Subcutaneous abdominal adipose tissue (tissue), 5 donors: ENCODE data around the gene SYCP3.

Source experiments
- H3K27ac ChIP-seq: one replicate; pipeline ENCODE4 v1.7.0; 2013; ENCODE audit warnings: low read depth, mild to moderate bottlenecking, inconsistent platforms, low read length, moderate library complexity
- H3K27me3 ChIP-seq, 5 donors: one replicate each; pipeline ENCODE4 v1.7.0; 2013; ENCODE audit warnings: low read length in 5 of 5, inconsistent platforms in 1 of 5; ENCODE audit not compliant: control insufficient read depth in 5 of 5, insufficient read depth in 4 of 5
- H3K36me3 ChIP-seq, 5 donors: one replicate each; pipeline ENCODE4 v1.7.0; 2013; ENCODE audit warnings: low read length in 5 of 5; ENCODE audit not compliant: control insufficient read depth in 5 of 5, insufficient read depth in 5 of 5
- H3K4me1 ChIP-seq, 5 donors: one replicate each; pipeline ENCODE4 v1.7.0; 2013; ENCODE audit warnings: low read length in 5 of 5, mild to moderate bottlenecking in 3 of 5, moderate library complexity in 1 of 5; ENCODE audit not compliant: control insufficient read depth in 5 of 5, insufficient read depth in 5 of 5
- H3K4me3 ChIP-seq, 5 donors: one replicate each; pipeline ENCODE4 v1.7.0; 2013; ENCODE audit warnings: low read length in 5 of 5, low read depth in 1 of 5
- H3K9ac ChIP-seq, 5 donors: one replicate each; pipeline ENCODE4 v1.7.0; 2013; ENCODE audit warnings: low read length in 5 of 5, mild to moderate bottlenecking in 4 of 5, moderate library complexity in 3 of 5
- H3K9me3 ChIP-seq, 5 donors: one replicate each; pipeline ENCODE4 v1.7.0; 2013; ENCODE audit warnings: low read length in 5 of 5; ENCODE audit not compliant: control insufficient read depth in 5 of 5
- donor health status: healthy.
- donor health status: healthy.
- donor health status: healthy.
- donor health status: healthy.
- donor health status: healthy.

The SYCP3 gene

DNA sequence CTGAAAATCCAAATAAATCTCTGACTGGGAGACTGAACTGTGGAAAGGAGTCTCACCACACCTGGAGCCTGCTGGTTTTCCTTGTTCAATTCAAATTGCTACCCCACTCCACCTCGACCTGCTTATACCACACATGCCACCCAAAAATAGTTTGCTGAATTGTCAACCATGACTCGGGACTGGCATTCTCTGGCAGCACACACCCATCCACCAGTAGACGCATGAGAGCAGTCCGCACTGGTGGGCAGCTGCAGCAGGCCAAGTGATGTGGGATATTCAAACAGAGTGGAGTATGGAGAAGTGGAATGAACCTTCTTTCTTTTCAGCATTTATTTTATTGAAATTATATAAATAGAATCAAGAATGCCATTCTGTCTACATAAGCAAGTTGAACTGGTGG is 38.7 kb upstream of the SYCP3 start:
- Histone ChIP-seq H3K36me3 (peaks cover 0 to 16% (median 8%) of the 10 kb centered on the region in 5 donors), H3K27ac (no peak overlapping the region)

DNA sequence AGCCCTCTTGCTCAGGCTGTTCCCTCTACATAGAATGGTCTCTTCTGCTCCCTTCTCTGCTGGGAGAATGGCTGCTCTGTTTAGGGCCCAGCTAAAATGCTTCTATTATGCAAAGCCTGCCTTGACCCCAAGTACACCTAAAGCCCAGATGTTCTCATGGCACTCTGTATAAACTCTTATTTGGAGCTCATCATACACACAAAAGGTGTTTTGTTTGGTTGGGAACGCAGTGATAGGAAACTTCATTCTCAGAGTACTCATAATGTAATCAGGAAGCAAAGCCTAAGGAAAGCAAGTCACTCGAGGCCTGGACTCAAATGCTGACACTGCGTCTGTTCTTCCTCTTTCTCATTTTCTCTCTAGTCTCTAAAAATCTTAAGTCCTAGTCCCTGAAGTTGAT is 38.2 kb upstream of the SYCP3 start:
- Histone ChIP-seq H3K36me3 (peaks cover 0 to 16% (median 8%) of the 10 kb centered on the region in 5 donors), H3K4me1 (peaks cover 0 to 10% (median 1%) of the 10 kb centered on the region in 5 donors), H3K9me3 (no peaks in the 10 kb centered on the region), H3K27me3 (no peaks in the 10 kb centered on the region), H3K27ac (no peak overlapping the region), H3K9ac (no peak overlapping the region), H3K4me3 (no peak overlapping the region)

More for the DNA sequence above, 38.7 kb upstream of the SYCP3 start:
- H3K4me1 ChIP-seq, result peaks cover 0 to 9% (median 0%) of the 10 kb centered on the region in 5 donors
- no peak overlapping the region for H3K4me3 ChIP-seq
- no peak overlapping the region for H3K9ac ChIP-seq
- H3K27me3 ChIP-seq, result no peaks in the 10 kb centered on the region
- H3K9me3 ChIP-seq, result no peaks in the 10 kb centered on the region

DNA sequence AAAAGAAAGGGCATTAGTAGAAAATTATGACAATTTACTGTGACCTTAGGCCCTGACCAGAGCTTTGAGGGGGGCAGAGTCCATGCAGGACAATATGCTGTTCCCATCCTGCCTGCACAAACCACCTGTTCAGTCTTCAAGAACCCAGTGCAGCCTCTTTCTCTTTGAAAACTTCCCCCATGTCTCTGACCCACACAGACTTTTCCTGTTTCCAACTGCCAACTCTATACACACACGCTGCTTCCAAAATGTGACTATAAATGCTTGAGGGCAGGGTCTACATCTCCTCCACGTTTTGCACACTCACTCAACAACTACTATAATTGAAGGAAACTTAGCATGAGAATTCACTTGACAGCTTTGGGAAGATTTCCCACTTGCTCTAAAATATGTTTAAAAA is 36.6 kb upstream of the SYCP3 start:
- no peak overlapping the region for H3K27ac ChIP-seq
- no peak overlapping the region for H3K9ac ChIP-seq
- no peak overlapping the region for H3K4me3 ChIP-seq
- H3K4me1 ChIP-seq, result peaks cover 0 to 12% (median 3%) of the 10 kb centered on the region in 5 donors
- H3K9me3 ChIP-seq, result no peaks in the 10 kb centered on the region
- H3K36me3 ChIP-seq, result peaks cover under 1 to 19% (median 8%) of the 10 kb centered on the region in 5 donors
- no peaks in the 10 kb centered on the region for H3K27me3 ChIP-seq

DNA sequence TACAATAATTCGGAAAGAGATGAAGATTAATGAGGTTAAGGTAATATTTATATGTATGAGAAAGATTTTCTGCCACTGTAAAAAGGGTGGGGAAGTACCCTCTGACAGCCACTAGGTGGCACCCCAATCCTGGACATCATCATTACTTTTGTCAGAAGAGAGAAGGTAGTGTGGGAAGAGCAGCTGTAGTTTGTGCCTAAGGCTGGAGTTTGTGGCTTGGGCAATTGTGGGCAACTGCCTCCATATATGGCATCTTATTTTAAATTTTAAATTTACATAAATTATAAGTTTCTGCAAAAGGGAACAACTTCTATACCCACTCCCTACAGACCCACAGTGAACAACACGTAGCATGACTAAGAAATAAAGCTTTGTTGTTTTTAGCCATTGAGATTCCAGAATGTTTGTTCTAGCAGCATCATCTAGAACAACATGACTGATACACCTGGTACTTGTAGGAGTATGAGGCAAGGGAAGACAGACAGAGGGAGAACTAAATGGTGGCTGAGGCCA is 34.4 kb upstream of the SYCP3 start:
- Histone ChIP-seq H3K4me3 (no peak overlapping the region), H3K36me3 (peaks cover 9 to 30% (median 16%) of the 10 kb centered on the region in 5 donors), H3K9ac (no peak overlapping the region), H3K27me3 (no peaks in the 10 kb centered on the region), H3K4me1 (peaks cover 0 to 12% (median 3%) of the 10 kb centered on the region in 5 donors), H3K27ac (no peak overlapping the region), H3K9me3 (no peaks in the 10 kb centered on the region)

DNA sequence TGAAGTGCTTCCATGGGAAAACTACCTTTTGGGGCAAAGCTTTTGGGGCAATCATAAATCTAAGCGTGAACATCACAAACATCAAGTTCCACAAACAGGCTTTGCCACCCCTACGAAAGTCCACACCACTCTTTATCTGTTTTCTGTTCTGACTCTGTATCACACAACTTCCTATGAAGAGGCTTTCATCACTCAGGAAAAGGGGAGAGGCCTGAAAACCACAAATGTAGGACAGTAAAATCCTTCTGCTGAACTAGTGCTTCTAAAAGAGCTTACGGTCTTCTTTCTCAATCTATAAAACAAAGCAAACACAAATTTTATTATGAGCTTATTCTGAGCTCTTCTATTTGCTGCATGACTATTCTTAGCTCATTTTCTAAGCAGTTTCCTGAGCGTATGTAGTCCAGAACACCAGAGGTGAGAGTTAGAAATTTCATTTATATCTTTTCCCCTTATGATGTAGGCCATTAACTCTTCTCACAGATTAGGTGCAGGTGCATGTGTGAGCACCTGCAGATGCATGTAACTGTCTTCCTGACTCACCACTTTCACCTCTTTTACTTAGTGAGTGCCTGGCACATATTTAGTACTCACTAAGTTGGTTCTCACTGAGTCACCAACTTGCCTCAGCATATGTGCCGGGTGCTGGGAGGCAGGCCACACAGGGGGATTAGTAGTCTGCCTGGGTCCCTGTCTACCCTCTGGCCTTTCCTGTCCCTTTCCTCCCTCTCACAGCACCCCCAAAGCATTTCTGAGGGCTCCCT is 32.9 kb upstream of the SYCP3 start:
- no peak overlapping the region for H3K9ac ChIP-seq
- no peak overlapping the region for H3K4me3 ChIP-seq
- H3K27me3 ChIP-seq, result no peaks in the 10 kb centered on the region
- no peaks in the 10 kb centered on the region for H3K9me3 ChIP-seq
- peaks cover 0 to 6% (median 0%) of the 10 kb centered on the region in 5 donors for H3K4me1 ChIP-seq
- H3K27ac ChIP-seq, result no peak overlapping the region
- H3K36me3 ChIP-seq, result peaks cover 14 to 44% (median 19%) of the 10 kb centered on the region in 5 donors

DNA sequence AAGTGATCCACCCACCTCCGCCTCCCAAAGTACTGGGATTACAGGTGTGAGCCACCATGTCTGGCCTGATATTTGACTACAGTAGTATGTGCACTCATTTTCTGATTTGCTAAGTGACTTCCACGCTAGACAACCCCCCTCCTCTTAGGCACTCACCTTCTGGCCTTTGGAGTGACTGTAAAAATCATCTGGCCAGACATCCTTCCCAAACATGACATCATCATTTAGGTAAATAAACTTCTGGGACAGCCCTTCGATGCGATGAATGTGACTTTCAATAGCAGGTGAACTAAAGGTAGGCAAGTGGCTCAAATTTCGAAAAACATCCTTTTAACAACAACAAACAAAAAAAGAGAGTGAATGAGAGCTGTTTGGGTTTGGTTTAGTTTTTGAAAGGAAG is 30.6 kb upstream of the SYCP3 start:
- no peak overlapping the region for H3K27ac ChIP-seq
- H3K4me3 ChIP-seq, result no peak overlapping the region
- no peak overlapping the region for H3K9ac ChIP-seq
- peaks cover 0 to 5% (median 0%) of the 10 kb centered on the region in 5 donors for H3K4me1 ChIP-seq
- peaks cover 15 to 52% (median 22%) of the 10 kb centered on the region in 5 donors for H3K36me3 ChIP-seq
- H3K27me3 ChIP-seq, result no peaks in the 10 kb centered on the region
- H3K9me3 ChIP-seq, result no peaks in the 10 kb centered on the region

DNA sequence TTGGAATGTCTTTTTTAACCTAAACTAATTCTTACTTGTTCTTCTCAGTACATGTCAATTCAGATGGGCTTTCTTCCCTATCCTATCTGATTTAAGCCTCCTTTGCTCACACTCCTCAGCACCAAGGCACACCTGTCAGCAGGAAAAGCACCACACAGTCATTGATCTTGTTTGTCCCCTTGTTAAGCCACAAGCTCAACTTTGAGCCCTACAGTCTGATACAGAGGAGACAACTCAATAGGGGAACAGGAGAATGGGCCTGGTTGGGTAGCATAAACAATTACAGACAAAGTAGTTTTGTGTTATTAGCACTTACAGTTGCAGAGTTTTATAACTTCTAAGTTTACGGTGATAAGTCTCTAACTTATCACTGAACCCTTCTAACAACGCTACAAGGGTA is 29.5 kb upstream of the SYCP3 start:
- Histone ChIP-seq H3K4me1 (peaks cover 0 to 5% (median 3%) of the 10 kb centered on the region in 5 donors), H3K27me3 (no peaks in the 10 kb centered on the region), H3K36me3 (peaks cover 15 to 58% (median 22%) of the 10 kb centered on the region in 5 donors), H3K27ac (no peak overlapping the region), H3K9me3 (no peaks in the 10 kb centered on the region), H3K4me3 (no peak overlapping the region), H3K9ac (no peak overlapping the region)

DNA sequence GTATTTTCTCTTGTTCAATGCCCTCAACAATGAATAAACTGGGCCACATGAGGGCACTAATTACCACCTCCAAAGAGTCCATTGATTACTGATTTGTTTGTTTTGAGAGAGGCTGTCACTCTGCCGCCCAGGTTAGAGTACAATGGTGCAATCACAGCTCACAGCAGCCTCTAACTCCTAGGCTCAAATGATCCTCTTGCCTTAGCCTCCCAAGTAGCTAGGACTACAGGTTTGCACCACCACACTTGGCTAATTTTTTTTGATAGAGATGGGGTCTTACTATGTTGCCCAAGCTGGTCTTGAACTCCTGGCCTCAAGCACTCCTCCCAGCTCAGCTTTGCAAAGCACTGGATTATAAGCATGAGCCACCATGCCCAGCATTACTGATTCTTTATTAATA is 28.3 kb upstream of the SYCP3 start:
- no peak overlapping the region for H3K27ac ChIP-seq
- H3K9me3 ChIP-seq, result no peaks in the 10 kb centered on the region
- H3K27me3 ChIP-seq, result no peaks in the 10 kb centered on the region
- no peak overlapping the region for H3K9ac ChIP-seq
- peaks cover 15 to 58% (median 22%) of the 10 kb centered on the region in 5 donors for H3K36me3 ChIP-seq
- H3K4me1 ChIP-seq, result peaks cover 0 to 9% (median 4%) of the 10 kb centered on the region in 5 donors
- no peak overlapping the region for H3K4me3 ChIP-seq

DNA sequence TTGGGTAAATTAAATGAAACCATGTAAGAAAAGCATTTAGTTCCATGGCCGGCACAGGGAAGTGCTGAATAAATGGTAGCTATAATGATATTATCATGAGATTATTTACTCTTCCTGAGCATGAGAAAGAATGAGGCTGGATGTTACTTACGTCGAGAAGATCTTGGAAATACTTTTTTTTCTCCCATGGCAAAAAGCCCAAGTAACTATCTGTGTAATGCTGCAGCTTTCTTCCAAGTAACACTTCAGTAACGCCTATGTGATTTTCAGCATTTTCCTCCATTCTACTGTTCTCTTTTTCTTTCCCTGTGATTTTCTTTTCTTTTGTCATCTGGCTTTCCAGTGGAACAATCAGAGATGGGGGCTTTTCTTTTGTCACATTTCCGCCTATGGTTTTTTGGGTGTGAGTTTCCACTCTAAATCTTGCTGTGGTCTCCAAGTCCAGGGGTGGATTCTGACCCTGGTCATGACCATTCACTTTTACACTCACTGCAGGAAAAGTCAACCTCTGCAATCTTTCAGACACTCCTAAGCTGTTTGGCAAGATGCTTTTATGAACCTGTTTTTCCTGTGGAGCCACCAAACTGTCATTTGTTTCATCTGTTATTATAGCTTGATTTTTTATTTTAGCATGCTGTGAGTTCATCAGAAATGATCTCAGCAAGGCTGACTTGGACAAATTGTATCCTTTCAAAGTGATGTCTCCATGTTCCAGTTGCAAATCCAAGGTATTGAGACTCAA is 25.0 kb upstream of the SYCP3 start:
- Histone ChIP-seq H3K4me3 (no peak overlapping the region), H3K4me1 (peaks cover 0 to 9% (median 0%) of the 10 kb centered on the region in 5 donors), H3K27me3 (no peaks in the 10 kb centered on the region), H3K27ac (no peak overlapping the region), H3K36me3 (peaks cover 7 to 48% (median 15%) of the 10 kb centered on the region in 5 donors), H3K9ac (no peak overlapping the region), H3K9me3 (no peaks in the 10 kb centered on the region)
